Smooth muscle cell (in vitro differentiated cells): Measurements from ENCODE around the gene SLC25A13. TPM values are rescaled to one million over a fixed set of nuclear protein-coding genes. Genes with fewer than 3 reads are reported as not detected.
A peak's percentile ranks its signal among the peaks of the same experiment; 100 is the strongest.

Experiments
- DNase-seq: peaks from one replicate; lab custom pipeline; 2025; ENCODE audit not compliant: unreplicated experiment; lab: John Stamatoyannopoulos, UW
- H2AFZ ChIP-seq: fragments of 200-600 bp; sonication (generic); 2 replicates; pipeline ENCODE4 v1.6.0; 2016; ENCODE audit warnings: antibody characterized with exemption, low read depth, mild to moderate bottlenecking
- H3F3A ChIP-seq: fragments of 200-600 bp; sonication (generic); 2 replicates; pipeline ENCODE4 v1.6.0; 2017; ENCODE audit warnings: antibody characterized with exemption, low read depth
- H3K27ac ChIP-seq: fragments of 200-600 bp; sonication (generic); 2 replicates; pipeline ENCODE4 v1.5.1; 2016; ENCODE audit warnings: low read depth, mild to moderate bottlenecking
- H3K27me3 ChIP-seq: fragments of 200-600 bp; sonication (generic); 2 replicates; pipeline ENCODE4 v1.6.1; 2016; ENCODE audit warnings: low read depth, mild to moderate bottlenecking
- H3K36me3 ChIP-seq: fragments of 200-600 bp; sonication (generic); 2 replicates; pipeline ENCODE4 v1.5.1; 2016; ENCODE audit warnings: low read depth
- H3K4me1 ChIP-seq: fragments of 200-600 bp; sonication (generic); 2 replicates; pipeline ENCODE4 v1.5.1; 2016; ENCODE audit warnings: low read depth
- H3K4me2 ChIP-seq: fragments of 200-600 bp; sonication (generic); 2 replicates; pipeline ENCODE4 v1.6.0; 2016; ENCODE audit warnings: mild to moderate bottlenecking
- H3K4me3 ChIP-seq: fragments of 200-600 bp; sonication (generic); 2 replicates; pipeline ENCODE4 v1.5.1; 2016; ENCODE audit warnings: mild to moderate bottlenecking
- H3K79me2 ChIP-seq: fragments of 200-600 bp; sonication (generic); 2 replicates; pipeline ENCODE4 v1.6.0; 2016; ENCODE audit warnings: low read depth, mild to moderate bottlenecking
- H3K9ac ChIP-seq: fragments of 200-600 bp; sonication (generic); 2 replicates; pipeline ENCODE4 v1.6.0; 2016; ENCODE audit warnings: low read depth
- H3K9me3 ChIP-seq: fragments of 200-600 bp; sonication (generic); replicated peaks from 2 replicates; pipeline ENCODE4 v1.5.1; 2016; ENCODE audit warnings: low read depth
- H4K20me1 ChIP-seq: fragments of 200-600 bp; sonication (generic); 2 replicates; pipeline ENCODE4 v1.6.0; 2016; ENCODE audit warnings: low read depth
- WGBS: methylation state at CpG from one replicate; pipeline ENCODE4 v1.1.7; 2016; ENCODE audit warnings: low lambda C conversion rate; 5-methylcytosine and 5-hydroxymethylcytosine counted together
- polyA plus RNA-seq: library from polyadenylated mRNA; unstranded; fragments of >200 nt; fragmentation: Nextera tagmentation; extraction: Ambion mirVana; gene quantifications from 2 replicates; pipeline ENCODE4 v1.2.1, GENCODE V29; 2016
- total RNA-seq: library from RNA; depleted of rRNA; stranded (reverse); fragments of >200 nt; gene quantifications from 2 replicates; pipeline ENCODE4 v1.2.3, GENCODE V29; 2014
- TF ChIP-seq, protein P1 (sequence below): fragments of 200-600 bp; sonication (generic); IDR thresholded peaks from 2 replicates; pipeline ENCODE4 v1.5.1; 2017; ENCODE audit warnings: borderline replicate concordance, mild to moderate bottlenecking, antibody characterized with exemption; ENCODE audit not compliant: insufficient read depth, poor library complexity, severe bottlenecking

Gene SLC25A13
- total and polyA plus RNA-seq, 2 experiments from 2014 or later = 28.0 to 48.2 TPM

DNA sequence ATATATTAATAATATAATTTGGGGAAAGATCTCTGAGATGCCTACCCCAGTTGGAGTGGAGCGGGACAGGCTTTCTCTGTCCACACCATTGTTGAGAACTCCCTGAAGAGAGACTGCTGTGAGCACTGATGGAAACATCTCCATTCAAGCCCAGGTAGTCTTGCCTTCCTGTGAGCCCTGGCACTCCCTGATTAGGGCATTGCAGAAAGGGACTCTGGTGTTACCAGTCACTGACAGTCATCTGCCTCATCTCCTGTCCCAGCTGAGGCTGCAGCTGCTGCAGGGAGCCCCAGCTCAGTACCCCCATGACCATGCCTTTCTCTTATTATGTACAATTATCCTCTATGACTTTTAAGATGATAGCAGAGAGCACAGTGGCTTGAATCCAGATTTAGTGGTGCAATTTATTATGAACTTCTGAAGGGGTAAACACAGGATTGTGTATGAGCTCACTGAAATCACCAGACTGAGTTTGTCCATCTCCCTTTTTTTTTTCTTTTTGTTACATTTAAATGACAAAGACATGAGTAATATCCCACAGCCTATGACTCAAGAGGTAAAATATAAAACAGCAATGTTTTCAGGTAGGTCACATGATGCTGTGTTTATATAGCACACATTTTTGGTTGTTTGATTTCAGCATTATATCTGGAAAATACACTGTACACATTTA, 236.9 kb downstream of the SLC25A13 start:
- H3K9ac ChIP-seq = no peak overlapping the region
- no peak for DNase-seq
- H3K27ac ChIP-seq = peak overlapping the region; percentile 72
- H3K79me2 ChIP-seq = no peaks in the 10 kb centered on the region
- no peak overlapping the region for H3K4me2 ChIP-seq
- WGBS = 100% methylated on average over 1 of the region's 1 CpG
- no peaks in the 10 kb centered on the region for H3F3A ChIP-seq
- no peak overlapping the region for H3K4me3 ChIP-seq
- H3K27me3 ChIP-seq = no peaks in the 10 kb centered on the region
- H3K4me1 ChIP-seq = no peaks in the 10 kb centered on the region
- no peaks in the 10 kb centered on the region for H4K20me1 ChIP-seq
- no peaks in the 10 kb centered on the region for H3K36me3 ChIP-seq
- H2AFZ ChIP-seq = no peak overlapping the region
- H3K9me3 ChIP-seq = no peaks in the 10 kb centered on the region
- TF ChIP-seq, protein P1, sequence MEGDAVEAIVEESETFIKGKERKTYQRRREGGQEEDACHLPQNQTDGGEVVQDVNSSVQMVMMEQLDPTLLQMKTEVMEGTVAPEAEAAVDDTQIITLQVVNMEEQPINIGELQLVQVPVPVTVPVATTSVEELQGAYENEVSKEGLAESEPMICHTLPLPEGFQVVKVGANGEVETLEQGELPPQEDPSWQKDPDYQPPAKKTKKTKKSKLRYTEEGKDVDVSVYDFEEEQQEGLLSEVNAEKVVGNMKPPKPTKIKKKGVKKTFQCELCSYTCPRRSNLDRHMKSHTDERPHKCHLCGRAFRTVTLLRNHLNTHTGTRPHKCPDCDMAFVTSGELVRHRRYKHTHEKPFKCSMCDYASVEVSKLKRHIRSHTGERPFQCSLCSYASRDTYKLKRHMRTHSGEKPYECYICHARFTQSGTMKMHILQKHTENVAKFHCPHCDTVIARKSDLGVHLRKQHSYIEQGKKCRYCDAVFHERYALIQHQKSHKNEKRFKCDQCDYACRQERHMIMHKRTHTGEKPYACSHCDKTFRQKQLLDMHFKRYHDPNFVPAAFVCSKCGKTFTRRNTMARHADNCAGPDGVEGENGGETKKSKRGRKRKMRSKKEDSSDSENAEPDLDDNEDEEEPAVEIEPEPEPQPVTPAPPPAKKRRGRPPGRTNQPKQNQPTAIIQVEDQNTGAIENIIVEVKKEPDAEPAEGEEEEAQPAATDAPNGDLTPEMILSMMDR = no peak

DNA sequence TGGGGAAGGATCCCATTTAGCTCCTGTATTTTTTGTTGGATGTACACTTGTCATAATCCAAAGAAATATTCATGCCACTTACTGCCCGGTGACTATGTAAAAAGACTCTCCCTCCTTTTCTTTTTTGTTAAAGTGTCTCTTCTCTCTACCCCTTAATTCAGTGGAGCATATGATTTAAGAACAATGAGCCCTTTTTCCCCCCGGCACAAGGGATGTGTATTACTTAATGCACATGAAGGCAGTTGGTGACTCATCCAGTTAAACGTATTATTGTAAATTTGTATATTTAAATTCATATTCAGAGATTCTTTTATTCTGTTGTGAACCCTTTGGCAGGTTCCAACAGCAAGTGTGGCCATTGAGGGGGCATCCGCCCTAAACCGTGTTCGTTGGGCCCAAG, 241.9 kb downstream of the SLC25A13 start:
- peaks cover 15% of the 10 kb centered on the region for H3K27me3 ChIP-seq
- H4K20me1 ChIP-seq = no peaks in the 10 kb centered on the region
- H3K4me1 ChIP-seq = no peaks in the 10 kb centered on the region
- H3K4me2 ChIP-seq = no peak overlapping the region
- H2AFZ ChIP-seq = no peak overlapping the region
- TF ChIP-seq, protein P1 = no peak
- H3K9ac ChIP-seq = no peak overlapping the region
- no peaks in the 10 kb centered on the region for H3K36me3 ChIP-seq
- no peaks in the 10 kb centered on the region for H3F3A ChIP-seq
- no peak overlapping the region for H3K27ac ChIP-seq
- H3K9me3 ChIP-seq = no peaks in the 10 kb centered on the region
- no peak for DNase-seq
- WGBS = 81% methylated on average over 6 of the region's 6 CpGs
- no peaks in the 10 kb centered on the region for H3K79me2 ChIP-seq
- no peak overlapping the region for H3K4me3 ChIP-seq

DNA sequence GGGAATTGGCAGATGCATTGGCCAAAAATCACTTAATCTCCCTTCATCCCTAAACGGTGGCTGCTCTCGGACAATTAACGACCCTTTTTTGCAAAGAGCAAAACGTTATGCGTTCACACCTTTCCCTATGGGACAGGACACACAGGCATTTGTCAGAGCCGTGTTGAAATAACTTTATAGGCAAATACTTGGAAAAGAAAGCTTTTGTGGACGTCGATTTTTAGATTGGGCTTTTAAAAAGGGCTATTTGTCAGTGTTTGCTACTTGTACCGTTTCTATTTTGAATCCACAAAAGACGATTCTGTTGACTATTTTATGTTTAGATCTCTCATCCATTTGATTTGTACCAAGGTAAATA, 245.6 kb downstream of the SLC25A13 start:
- no peak overlapping the region for H3K27ac ChIP-seq

More for the DNA sequence above, 245.6 kb downstream of the SLC25A13 start:
- Histone ChIP-seq H3K79me2 (no peaks in the 10 kb centered on the region), H4K20me1 (no peaks in the 10 kb centered on the region), H3K9ac (no peak overlapping the region), H3K36me3 (no peaks in the 10 kb centered on the region), H3K9me3 (no peaks in the 10 kb centered on the region), H3K4me1 (no peaks in the 10 kb centered on the region), H3K4me2 (peak overlapping the region; percentile 92), H3K27me3 (peaks cover 15% of the 10 kb centered on the region), H3K4me3 (peak overlapping the region; percentile 65), H2AFZ (peak overlapping the region; percentile 81), H3F3A (no peaks in the 10 kb centered on the region)
- TF ChIP-seq, protein P1 = no peak
- 25% methylated on average over 10 of the region's 10 CpGs for WGBS
- DNase-seq = no peak
